Loucy (cell line): ENCODE measurements around the gene SECISBP2L.

ENCODE experiments used
- EZH2phosphoT487 ChIP-seq: fragments of 200-600 bp; IDR thresholded peaks from 2 replicates; pipeline ENCODE4 v1.6.1; 2018; ENCODE audit warnings: antibody characterized with exemption, mild to moderate bottlenecking, moderate library complexity, borderline replicate concordance
- TF ChIP-seq, protein P1 (sequence below): fragments of 200-600 bp; sonication (generic); conservative IDR thresholded peaks from 2 replicates; pipeline ENCODE4 v1.5.1; 2014; ENCODE audit warnings: mild to moderate bottlenecking, antibody characterized with exemption, low read length

- TF ChIP-seq, protein P1, sequence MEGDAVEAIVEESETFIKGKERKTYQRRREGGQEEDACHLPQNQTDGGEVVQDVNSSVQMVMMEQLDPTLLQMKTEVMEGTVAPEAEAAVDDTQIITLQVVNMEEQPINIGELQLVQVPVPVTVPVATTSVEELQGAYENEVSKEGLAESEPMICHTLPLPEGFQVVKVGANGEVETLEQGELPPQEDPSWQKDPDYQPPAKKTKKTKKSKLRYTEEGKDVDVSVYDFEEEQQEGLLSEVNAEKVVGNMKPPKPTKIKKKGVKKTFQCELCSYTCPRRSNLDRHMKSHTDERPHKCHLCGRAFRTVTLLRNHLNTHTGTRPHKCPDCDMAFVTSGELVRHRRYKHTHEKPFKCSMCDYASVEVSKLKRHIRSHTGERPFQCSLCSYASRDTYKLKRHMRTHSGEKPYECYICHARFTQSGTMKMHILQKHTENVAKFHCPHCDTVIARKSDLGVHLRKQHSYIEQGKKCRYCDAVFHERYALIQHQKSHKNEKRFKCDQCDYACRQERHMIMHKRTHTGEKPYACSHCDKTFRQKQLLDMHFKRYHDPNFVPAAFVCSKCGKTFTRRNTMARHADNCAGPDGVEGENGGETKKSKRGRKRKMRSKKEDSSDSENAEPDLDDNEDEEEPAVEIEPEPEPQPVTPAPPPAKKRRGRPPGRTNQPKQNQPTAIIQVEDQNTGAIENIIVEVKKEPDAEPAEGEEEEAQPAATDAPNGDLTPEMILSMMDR, result no peak
- no peak for TF ChIP-seq EZH2phosphoT487
Observed at GRCh38 chr15:48954538-48954937, 91.7 kb downstream of the SECISBP2L start.
